Vagina (tissue), 2 donors: ENCODE data around the gene WDR82. TPM values are rescaled to one million over a fixed set of nuclear protein-coding genes. Genes with fewer than 3 reads are reported as not detected.

Source experiments
- DNase-seq, 2 donors: peaks; one replicate each; pipeline ENCODE4 v3.0.0-alpha.2; 2017; ENCODE audit errors: extremely low spot score in 2 of 2
- H3K27ac ChIP-seq: fragments of 200-600 bp; sonication (generic); one replicate; pipeline ENCODE4 v1.5.1; 2019
- H3K27me3 ChIP-seq: fragments of 200-600 bp; sonication (generic); one replicate; pipeline ENCODE4 v1.5.1; 2019
- H3K36me3 ChIP-seq, 2 donors: fragments of 200-600 bp; sonication (generic); one replicate each; pipeline ENCODE4 v1.5.1; 2017 to 2019
- H3K4me1 ChIP-seq: fragments of 200-600 bp; sonication (generic); one replicate; pipeline ENCODE4 v1.5.1; 2019
- H3K4me3 ChIP-seq, 2 donors: fragments of 200-600 bp; sonication (generic); 1 replicate in 1 of 2; 2 replicates in 1 of 2; pipeline ENCODE4 v1.5.1; 2016 to 2019
- H3K9me3 ChIP-seq: fragments of 200-600 bp; sonication (generic); one replicate; pipeline ENCODE4 v1.5.1; 2019
- POLR2A ChIP-seq, 2 donors: fragments of 450-650 bp; IDR thresholded peaks; one replicate each; pipeline ENCODE4 v1.6.1; 2017; ENCODE audit warnings: antibody characterized with exemption in 2 of 2, mild to moderate bottlenecking in 2 of 2, moderate library complexity in 2 of 2
- POLR2AphosphoS5 ChIP-seq, 2 donors: sonication (generic); formaldehyde crosslinking; IDR thresholded peaks; one replicate each; pipeline ENCODE4 v1.9.0; 2017; ENCODE audit warnings: antibody characterized with exemption in 2 of 2, mild to moderate bottlenecking in 2 of 2, low read depth in 1 of 2; ENCODE audit not compliant: insufficient read depth in 1 of 2
- intact Hi-C: fragments of 100-400 bp; cut with DNase I; formaldehyde crosslinking; loops from one replicate; pipeline ENCODE4 v1.15.1; 2023
- total RNA-seq: library from RNA; depleted of rRNA; stranded (reverse); fragments of >200 nt; gene quantifications from one replicate; pipeline ENCODE4 v1.2.3, GENCODE V29; 2016
- TF ChIP-seq, protein P1 (sequence below), 3 experiments: fragments of 450-650 bp in 2 of 3; fragments of 200-600 bp in 1 of 3; sonication (generic) in 1 of 3; IDR thresholded peaks; one replicate each; pipeline ENCODE4 v1.5.1; 2017 to 2019; ENCODE audit warnings: antibody characterized with exemption in 3 of 3, mild to moderate bottlenecking in 2 of 3, moderate library complexity in 2 of 3

WDR82 gene
- total RNA-seq, 1 donor from 2014 or later = 44.4 TPM

DNA sequence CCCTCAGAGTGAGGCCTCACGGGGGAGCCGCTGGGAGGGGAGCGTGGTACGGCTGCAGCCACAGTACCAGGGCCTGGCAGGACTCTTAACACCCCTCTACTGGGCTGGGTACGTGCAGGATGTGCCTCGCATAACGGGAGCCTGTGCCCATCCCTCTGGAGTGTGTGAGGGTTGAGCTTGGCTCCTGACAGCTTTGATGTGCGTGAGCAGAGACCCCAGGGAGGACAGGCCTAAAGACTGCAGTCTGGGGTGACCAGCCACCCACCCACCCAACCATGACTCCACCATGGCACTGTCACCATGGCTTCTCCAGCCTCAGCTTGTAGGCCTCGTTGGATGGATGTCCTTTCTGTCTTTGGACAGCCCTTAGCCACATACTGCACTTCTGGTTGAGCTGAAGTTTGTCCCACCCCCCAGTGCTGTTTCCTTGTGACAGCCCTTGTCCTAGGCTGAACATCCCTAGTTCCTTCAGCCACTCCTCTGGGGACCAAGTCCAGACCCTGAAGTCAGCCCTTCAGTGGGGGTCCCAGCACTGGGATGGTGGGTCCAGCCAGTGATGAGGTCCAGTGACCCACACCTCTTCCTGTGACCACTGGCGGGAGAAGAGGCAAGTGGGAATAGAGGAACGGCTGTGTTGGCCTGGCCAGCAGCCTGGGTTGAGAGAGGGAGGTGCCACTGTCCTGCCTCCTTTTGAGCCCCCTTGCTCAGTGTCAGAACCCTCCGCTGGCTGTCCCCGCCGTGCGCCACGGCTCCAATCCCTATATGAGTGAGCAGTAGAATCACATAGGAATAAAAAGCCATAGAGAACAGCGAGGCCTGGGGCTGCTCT is 15.3 kb upstream of the WDR82 start:
- intact Hi-C loops = no loop called here
- H3K9me3 ChIP-seq = no peaks in the 10 kb centered on the region
- no peak overlapping the region for H3K27ac ChIP-seq
- no peak overlapping the region for H3K4me3 ChIP-seq
- no peaks in the 10 kb centered on the region for H3K27me3 ChIP-seq
- DNase-seq = no peak
- peaks cover 7% of the 10 kb centered on the region for H3K4me1 ChIP-seq
- peaks cover 0 to 13% of the 10 kb centered on the region in 2 donors for H3K36me3 ChIP-seq
- no peak for TF ChIP-seq POLR2A (IDR thresholded peaks at IDR 0.05)
- TF ChIP-seq, protein P1, sequence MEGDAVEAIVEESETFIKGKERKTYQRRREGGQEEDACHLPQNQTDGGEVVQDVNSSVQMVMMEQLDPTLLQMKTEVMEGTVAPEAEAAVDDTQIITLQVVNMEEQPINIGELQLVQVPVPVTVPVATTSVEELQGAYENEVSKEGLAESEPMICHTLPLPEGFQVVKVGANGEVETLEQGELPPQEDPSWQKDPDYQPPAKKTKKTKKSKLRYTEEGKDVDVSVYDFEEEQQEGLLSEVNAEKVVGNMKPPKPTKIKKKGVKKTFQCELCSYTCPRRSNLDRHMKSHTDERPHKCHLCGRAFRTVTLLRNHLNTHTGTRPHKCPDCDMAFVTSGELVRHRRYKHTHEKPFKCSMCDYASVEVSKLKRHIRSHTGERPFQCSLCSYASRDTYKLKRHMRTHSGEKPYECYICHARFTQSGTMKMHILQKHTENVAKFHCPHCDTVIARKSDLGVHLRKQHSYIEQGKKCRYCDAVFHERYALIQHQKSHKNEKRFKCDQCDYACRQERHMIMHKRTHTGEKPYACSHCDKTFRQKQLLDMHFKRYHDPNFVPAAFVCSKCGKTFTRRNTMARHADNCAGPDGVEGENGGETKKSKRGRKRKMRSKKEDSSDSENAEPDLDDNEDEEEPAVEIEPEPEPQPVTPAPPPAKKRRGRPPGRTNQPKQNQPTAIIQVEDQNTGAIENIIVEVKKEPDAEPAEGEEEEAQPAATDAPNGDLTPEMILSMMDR (IDR thresholded peaks at IDR 0.05) = no peak

DNA sequence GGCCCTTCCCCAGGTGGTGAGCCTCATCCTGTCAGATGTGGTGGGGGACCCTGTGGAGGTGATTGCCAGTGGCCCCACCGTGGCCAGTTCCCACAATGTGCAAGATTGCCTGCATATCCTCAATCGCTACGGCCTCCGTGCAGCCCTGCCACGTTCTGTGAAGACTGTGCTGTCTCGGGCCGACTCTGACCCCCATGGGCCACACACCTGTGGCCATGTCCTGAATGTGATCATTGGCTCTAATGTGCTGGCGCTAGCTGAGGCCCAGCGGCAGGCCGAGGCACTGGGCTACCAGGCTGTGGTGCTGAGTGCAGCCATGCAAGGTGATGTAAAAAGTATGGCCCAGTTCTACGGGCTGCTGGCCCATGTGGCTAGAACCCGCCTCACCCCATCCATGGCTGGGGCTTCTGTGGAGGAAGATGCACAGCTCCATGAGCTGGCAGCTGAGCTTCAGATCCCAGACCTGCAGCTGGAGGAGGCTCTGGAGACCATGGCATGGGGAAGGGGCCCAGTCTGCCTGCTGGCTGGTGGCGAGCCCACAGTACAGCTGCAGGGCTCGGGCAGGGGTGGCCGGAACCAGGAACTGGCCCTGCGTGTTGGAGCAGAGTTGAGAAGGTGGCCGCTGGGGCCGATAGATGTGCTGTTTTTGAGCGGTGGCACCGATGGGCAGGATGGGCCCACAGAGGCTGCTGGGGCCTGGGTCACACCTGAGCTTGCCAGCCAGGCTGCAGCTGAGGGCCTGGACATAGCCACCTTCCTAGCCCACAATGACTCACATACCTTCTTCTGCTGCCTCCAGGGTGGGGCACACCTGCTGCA is 14.0 kb upstream of the WDR82 start:
- intact Hi-C loops = no loop called here
- Histone ChIP-seq H3K27ac (no peak overlapping the region), H3K9me3 (no peaks in the 10 kb centered on the region), H3K27me3 (no peaks in the 10 kb centered on the region), H3K4me3 (no peak overlapping the region), H3K36me3 (peaks cover 0 to 13% of the 10 kb centered on the region in 2 donors), H3K4me1 (peaks cover 14% of the 10 kb centered on the region)
- DNase-seq = no peak
- TF ChIP-seq POLR2A (IDR thresholded peaks at IDR 0.05) = no peak
- TF ChIP-seq, protein P1 (IDR thresholded peaks at IDR 0.05) = no peak
- no peak for TF ChIP-seq POLR2AphosphoS5 (IDR thresholded peaks at IDR 0.05; ENCODE audit: insufficient read depth in 1 of 2, low read depth in 1 of 2)

DNA sequence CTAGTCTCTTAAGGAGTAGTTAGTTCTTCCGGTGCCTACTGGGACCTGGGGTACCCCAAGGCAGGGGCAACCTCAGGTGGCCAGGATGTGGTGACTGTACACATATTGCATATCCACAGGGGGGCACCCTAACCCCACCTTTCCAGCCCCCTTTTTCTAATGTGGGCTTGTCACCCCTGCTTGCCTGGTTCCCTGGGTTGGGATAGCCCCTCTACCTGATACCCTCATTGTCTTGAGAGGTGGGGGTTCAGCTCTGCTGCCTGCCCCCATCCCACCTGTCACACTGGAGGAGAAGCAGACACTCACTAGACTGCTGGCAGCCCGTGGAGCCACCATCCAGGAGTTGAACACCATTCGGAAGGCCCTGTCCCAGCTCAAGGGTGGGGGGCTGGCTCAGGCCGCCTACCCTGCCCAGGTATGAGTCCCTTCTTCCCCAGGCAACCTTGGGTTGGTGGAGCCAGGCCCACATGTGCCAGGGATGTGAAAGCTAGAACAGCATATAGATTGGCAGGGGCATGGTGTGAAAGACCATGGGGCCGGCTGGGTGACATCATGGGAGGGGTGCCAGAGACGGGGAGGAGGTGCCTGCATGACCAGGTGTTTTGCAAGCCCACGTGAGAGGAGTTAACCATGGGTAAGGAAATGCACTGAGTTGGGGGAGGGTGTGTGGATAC is 13.2 kb upstream of the WDR82 start:
- H3K27me3 ChIP-seq = no peaks in the 10 kb centered on the region
- no peak overlapping the region for H3K27ac ChIP-seq
- DNase-seq = no peak
- peaks cover 0 to 13% of the 10 kb centered on the region in 2 donors for H3K36me3 ChIP-seq
- TF ChIP-seq, protein P1 (IDR thresholded peaks at IDR 0.05) = no peak
- no peak for TF ChIP-seq POLR2AphosphoS5 (IDR thresholded peaks at IDR 0.05; ENCODE audit: insufficient read depth in 1 of 2, low read depth in 1 of 2)
- TF ChIP-seq POLR2A (IDR thresholded peaks at IDR 0.05) = no peak
- H3K4me1 ChIP-seq = peaks cover 21% of the 10 kb centered on the region
- no peak overlapping the region for H3K4me3 ChIP-seq
- intact Hi-C loops = no loop called here
- no peaks in the 10 kb centered on the region for H3K9me3 ChIP-seq

DNA sequence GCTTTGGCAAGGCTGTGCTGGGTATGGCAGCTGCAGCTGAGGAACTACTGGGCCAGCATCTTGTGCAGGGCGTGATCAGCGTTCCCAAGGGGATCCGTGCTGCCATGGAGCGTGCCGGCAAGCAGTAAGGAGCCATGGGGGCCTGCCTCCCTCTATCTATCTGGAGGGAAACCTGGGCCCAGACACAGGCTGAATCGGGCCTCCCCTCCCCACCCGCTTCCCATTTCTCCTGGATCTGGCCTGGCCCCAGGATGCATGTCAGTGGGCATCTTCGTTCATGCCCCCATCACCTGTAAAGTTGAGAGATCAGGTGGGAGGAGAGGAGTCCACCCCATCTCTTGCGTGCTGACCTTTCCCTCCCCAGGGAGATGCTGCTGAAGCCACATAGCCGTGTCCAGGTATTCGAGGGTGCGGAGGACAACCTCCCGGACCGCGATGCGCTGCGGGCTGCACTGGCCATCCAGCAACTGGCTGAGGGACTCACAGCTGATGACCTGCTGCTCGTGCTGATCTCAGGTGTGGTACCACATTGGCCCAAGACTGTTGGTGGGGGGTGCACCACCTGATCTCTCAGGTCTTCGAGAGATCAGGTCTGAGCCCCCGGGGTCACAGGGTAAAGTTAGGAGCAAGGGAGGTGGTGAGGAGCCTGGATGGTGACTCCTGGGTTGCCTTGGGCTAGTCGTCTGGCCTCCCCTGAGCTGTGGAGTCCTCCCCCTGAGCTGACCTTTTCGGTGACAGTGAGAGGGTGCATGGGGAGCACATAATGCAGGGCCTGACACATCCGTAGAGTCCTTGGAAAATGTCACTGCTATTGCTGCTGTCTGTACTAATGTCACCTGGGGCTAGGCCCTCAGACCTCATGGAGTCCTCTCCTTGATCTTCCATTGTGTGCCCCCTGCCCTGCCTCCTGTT is 12.4 kb upstream of the WDR82 start:
- DNase-seq = no peak

More for the DNA sequence above, 12.4 kb upstream of the WDR82 start:
- no peaks in the 10 kb centered on the region for H3K27me3 ChIP-seq
- TF ChIP-seq, protein P1 (IDR thresholded peaks at IDR 0.05) = no peak
- TF ChIP-seq POLR2AphosphoS5 (IDR thresholded peaks at IDR 0.05; ENCODE audit: insufficient read depth in 1 of 2, low read depth in 1 of 2) = no peak
- TF ChIP-seq POLR2A (IDR thresholded peaks at IDR 0.05) = no peak
- intact Hi-C loops = no loop called here
- no peak overlapping the region for H3K27ac ChIP-seq
- H3K9me3 ChIP-seq = no peaks in the 10 kb centered on the region
- H3K4me3 ChIP-seq = no peak overlapping the region
- peaks cover 0 to 13% of the 10 kb centered on the region in 2 donors for H3K36me3 ChIP-seq
- peaks cover 23% of the 10 kb centered on the region for H3K4me1 ChIP-seq
